SU-DHL-6 (cell line): ENCODE results near the gene BLOC1S1.

Source experiments
- H2AFZ ChIP-seq: fragments of 200-600 bp; sonication (generic); 2 replicates; pipeline ENCODE4 v1.6.1; 2014; ENCODE audit warnings: low read depth, mild to moderate bottlenecking, moderate library complexity, mixed read lengths, antibody characterized with exemption, low read length; ENCODE audit not compliant: severe bottlenecking
- H3F3A ChIP-seq: fragments of 200-600 bp; shearing (Covaris generic); 2 replicates; pipeline ENCODE4 v1.6.0; 2016; ENCODE audit warnings: antibody characterized with exemption, mild to moderate bottlenecking; ENCODE audit not compliant: insufficient read depth
- H3K27ac ChIP-seq: fragments of 200-600 bp; sonication (generic); 2 replicates; pipeline ENCODE4 v1.5.1; 2016; ENCODE audit warnings: low read depth, mild to moderate bottlenecking, low read length, moderate library complexity, mixed read lengths
- H3K27me3 ChIP-seq: fragments of 200-600 bp; sonication (generic), shearing (Covaris generic); 2 replicates; pipeline ENCODE4 v1.6.0; 2014; ENCODE audit warnings: mild to moderate bottlenecking, low read length
- H3K36me3 ChIP-seq: fragments of 200-600 bp; sonication (generic); 2 replicates; pipeline ENCODE4 v1.6.1; 2014; ENCODE audit warnings: mild to moderate bottlenecking, low read length, mixed read lengths
- H3K4me2 ChIP-seq: fragments of 300-600, 200-600 bp; shearing (Covaris generic), sonication (generic); 2 replicates; pipeline ENCODE4 v1.6.0; 2014; ENCODE audit warnings: low read length, low read depth, mild to moderate bottlenecking; ENCODE audit not compliant: poor library complexity, severe bottlenecking
- H3K4me3 ChIP-seq: fragments of 200-600 bp; sonication (generic); 2 replicates; pipeline ENCODE4 v1.5.1; 2014; ENCODE audit warnings: antibody characterized with exemption, low read length, mild to moderate bottlenecking, mixed read lengths; ENCODE audit not compliant: insufficient read depth, poor library complexity, severe bottlenecking
- H3K79me2 ChIP-seq: fragments of 200-600 bp; sonication (generic); 2 replicates; pipeline ENCODE4 v1.6.1; 2014; ENCODE audit warnings: mild to moderate bottlenecking, low read length, moderate library complexity; ENCODE audit not compliant: insufficient read depth
- H3K9ac ChIP-seq: fragments of 200-600 bp; sonication (generic); 2 replicates; pipeline ENCODE4 v1.7.0; 2014; ENCODE audit warnings: mild to moderate bottlenecking, low read length
- H3K9me2 ChIP-seq: fragments of 200-600 bp; sonication (generic); replicated peaks from 2 replicates; pipeline ENCODE4 v1.6.1; 2014; ENCODE audit warnings: low read length; ENCODE audit not compliant: insufficient read depth
- H3K9me3 ChIP-seq: fragments of 200-600 bp; sonication (generic); 2 replicates; pipeline ENCODE4 v1.6.1; 2014; ENCODE audit warnings: low read length, mixed read lengths; ENCODE audit not compliant: insufficient read depth
- H4K20me1 ChIP-seq: fragments of 200-600 bp; sonication (generic); 2 replicates; pipeline ENCODE4 v1.6.1; 2014; ENCODE audit warnings: low read depth, mild to moderate bottlenecking, antibody characterized with exemption, low read length, moderate library complexity, mixed read lengths
- CTCF ChIP-seq: fragments of 200-600 bp; sonication (generic); IDR thresholded peaks from one replicate; pipeline ENCODE4 v1.5.1; 2017; ENCODE audit warnings: antibody characterized with exemption, mild to moderate bottlenecking, low read length, moderate library complexity; ENCODE audit not compliant: insufficient read depth, poor library complexity, severe bottlenecking
- EZH2phosphoT487 ChIP-seq: fragments of 200-600 bp; sonication (generic), shearing (Covaris generic); conservative IDR thresholded peaks from 2 replicates; pipeline ENCODE4 v1.6.1; 2018; ENCODE audit warnings: mild to moderate bottlenecking, antibody characterized with exemption, low read length, moderate library complexity, mixed read lengths

Gene BLOC1S1

DNA sequence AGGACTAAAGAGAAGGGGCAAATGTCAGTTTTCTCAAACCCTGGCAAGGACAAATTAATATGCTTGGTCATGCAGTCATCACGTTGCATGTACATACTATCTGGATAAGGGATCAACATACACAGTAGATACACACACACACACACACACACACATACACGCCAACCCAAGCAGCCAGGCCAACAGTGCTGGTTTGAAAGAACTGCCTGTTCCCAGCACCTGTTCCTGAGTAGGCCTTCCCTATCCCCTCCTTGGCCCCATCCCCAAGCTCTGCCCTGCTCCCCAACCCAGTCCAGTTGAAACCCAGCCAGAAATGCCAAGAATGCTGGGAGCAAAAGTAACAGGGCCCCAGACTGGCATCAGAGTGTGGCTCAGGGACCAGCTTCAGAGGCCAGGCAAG is 12.6 kb upstream of the BLOC1S1 start:
- Histone ChIP-seq H3K27ac (no peak overlapping the region), H3K9me3 (no peaks in the 10 kb centered on the region), H3K27me3 (no peaks in the 10 kb centered on the region), H3F3A (no peaks in the 10 kb centered on the region), H3K9ac (no peak overlapping the region), H3K79me2 (no peaks in the 10 kb centered on the region), H3K4me2 (no peak overlapping the region), H4K20me1 (no peaks in the 10 kb centered on the region), H3K36me3 (no peaks in the 10 kb centered on the region), H3K4me3 (no peak overlapping the region), H2AFZ (no peak overlapping the region), H3K9me2 (no peaks in the 10 kb centered on the region)
- TF ChIP-seq CTCF (no peak), EZH2phosphoT487 (no peak)

DNA sequence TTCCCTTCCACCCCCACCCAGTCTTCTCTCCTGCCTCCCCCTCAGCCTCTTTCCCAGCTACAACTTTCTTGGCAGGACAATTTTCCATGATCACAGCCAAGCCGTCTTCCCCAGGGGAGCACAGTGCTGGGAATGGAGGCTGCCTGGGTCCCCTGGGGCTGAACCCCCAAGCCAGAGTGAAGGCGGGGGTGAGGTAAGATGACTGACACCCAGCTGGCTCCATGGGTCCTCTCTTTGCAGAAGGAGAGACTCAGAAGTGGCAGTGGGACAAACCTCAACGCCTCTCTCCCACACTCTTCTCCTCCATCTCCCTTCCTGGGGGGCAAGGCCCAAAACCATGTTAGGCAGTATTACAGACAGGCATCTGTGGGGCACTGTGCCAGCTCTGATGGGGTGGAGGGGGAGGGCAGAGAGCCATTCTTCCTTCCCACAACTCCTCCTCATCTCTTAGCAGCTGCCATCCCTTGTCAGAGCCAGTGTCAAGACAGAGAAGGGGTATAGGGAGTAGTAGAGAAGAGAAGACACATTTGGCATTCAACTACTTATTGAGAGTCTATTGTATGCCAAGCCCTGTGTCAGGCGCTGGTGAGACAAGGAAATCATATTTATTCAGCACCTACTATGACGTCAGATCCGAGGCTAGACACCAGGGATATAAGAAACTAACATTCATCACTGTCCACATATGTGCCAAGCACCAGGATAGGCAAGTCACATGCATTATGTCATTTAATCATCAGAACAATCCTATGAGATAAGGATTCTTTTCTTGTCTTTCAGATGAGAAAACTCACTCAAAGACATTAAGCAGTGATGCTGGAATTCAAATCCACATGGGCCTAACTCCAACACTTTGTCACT is 11.7 kb upstream of the BLOC1S1 start:
- Histone ChIP-seq H3K9me3 (no peaks in the 10 kb centered on the region), H3K27ac (no peak overlapping the region), H3K9ac (no peak overlapping the region), H3K4me3 (no peak overlapping the region), H3K27me3 (no peaks in the 10 kb centered on the region), H3K9me2 (no peaks in the 10 kb centered on the region), H4K20me1 (no peaks in the 10 kb centered on the region), H3K36me3 (no peaks in the 10 kb centered on the region), H3F3A (no peaks in the 10 kb centered on the region), H3K4me2 (no peak overlapping the region), H2AFZ (no peak overlapping the region), H3K79me2 (no peaks in the 10 kb centered on the region)
- no peak for TF ChIP-seq CTCF
- no peak for TF ChIP-seq EZH2phosphoT487

GRCh38 chr12:55704824-55705718 is 10.8 kb upstream of the BLOC1S1 start:
- H3K27ac ChIP-seq = no peak overlapping the region
- TF ChIP-seq CTCF = no peak
- TF ChIP-seq EZH2phosphoT487 = no peak
- H3K9me2 ChIP-seq = no peaks in the 10 kb centered on the region
- no peaks in the 10 kb centered on the region for H4K20me1 ChIP-seq
- no peaks in the 10 kb centered on the region for H3K27me3 ChIP-seq
- H2AFZ ChIP-seq = no peak overlapping the region
- no peak overlapping the region for H3K9ac ChIP-seq
- no peak overlapping the region for H3K4me2 ChIP-seq
- no peak overlapping the region for H3K4me3 ChIP-seq
- H3K36me3 ChIP-seq = no peaks in the 10 kb centered on the region
- no peaks in the 10 kb centered on the region for H3F3A ChIP-seq
- no peaks in the 10 kb centered on the region for H3K9me3 ChIP-seq
- no peaks in the 10 kb centered on the region for H3K79me2 ChIP-seq
